T-helper 22 cell (primary cell): Measurements from ENCODE around the gene ZWILCH.
"Not testable (repeated sequence)": the region's sequence is repeated elsewhere in the genome, so short reads cannot be mapped to it uniquely, and the experiment has no call there.

ENCODE experiments used
- DNase-seq: peaks from one replicate; pipeline ENCODE4 v3.0.0-alpha.2; 2020; ENCODE audit warnings: low read depth

ZWILCH gene

DNA sequence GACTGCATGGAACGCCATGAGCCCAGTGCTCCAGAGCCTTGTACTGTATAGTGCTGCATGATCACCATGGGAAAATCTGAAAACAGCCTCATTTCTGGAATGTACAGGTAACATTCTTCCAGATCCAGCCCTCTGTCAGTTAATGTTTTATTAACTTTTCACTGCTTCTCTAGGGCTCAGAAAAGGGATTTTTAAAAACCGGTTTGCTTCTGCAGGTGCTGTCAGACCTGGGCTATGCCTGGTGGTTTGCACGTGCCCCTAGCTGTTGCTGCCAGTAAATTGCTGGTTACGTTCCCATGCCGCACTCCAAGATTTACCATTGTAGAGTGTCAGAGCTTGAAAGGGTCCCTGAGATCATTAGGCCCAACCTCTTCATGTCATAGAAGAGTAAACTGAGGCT, 16.6 kb upstream of the ZWILCH start:
- no peak for DNase-seq

DNA sequence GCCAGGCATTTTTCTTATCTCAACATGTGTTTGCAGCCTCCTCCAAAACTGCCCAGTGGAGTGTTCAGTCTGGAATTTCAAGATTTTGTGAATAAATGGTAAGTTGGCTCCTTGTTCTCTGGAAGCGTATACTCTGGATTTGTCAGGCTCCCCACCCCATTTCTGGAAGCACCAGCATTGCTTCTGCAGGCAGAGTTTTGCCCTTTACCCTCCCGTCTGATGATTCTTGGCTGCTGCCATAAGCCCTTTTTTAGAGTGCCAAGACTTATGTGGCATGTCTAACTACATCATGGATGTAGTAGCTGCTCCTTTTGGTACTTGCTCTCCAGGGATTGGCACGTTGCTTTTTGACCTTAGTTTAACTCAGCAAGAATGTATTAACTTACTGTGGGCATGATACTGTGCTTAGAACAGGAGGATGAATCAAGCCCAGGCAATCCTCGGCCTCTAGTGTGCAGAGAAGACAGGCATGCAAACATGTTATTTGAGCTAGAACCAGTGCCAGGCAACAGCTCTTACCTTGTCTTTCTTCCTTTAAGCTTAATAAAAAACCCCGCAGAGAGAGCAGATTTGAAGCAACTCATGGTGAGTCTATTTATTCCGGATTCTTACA, 15.8 kb upstream of the ZWILCH start:
- no peak for DNase-seq

DNA sequence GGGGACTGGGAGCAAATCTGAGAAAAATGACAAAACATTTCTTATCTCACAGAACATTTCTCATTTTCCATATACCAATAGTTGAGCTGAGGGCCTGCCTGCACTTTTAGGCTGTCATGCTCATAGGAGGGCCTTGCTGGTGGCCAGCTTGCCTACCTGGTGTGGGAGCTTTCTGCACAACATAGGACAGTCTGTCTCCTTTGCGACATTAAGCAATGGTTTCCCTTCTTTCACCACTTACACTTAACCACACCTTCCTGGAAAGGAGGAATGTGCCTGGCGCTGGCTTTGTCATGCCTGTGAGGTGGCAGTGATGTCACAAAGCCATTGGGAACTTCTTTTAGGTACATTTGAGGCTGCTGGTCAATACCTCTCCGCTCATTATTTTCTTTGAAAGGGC, 13.3 kb upstream of the ZWILCH start:
- DNase-seq = no peak

DNA sequence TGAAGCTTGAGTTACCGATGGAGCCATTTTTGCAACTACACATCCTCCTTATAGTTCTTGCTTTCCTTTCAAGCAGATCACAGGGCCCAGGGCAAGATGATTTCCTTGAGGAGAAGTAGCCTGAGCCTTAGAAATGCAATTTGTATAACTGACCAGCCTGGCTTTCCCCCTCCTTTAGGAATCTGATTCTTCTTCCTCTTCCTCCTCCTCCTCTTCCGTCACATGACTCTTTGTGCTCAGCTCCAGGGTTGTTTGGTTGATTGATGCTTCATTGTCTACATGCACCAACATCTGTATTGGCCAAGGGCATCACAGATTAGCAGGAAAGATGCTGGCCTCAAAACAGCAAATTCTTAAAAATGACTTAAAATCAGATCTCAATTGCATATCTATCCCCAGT, 10.9 kb upstream of the ZWILCH start:
- no peak for DNase-seq

DNA sequence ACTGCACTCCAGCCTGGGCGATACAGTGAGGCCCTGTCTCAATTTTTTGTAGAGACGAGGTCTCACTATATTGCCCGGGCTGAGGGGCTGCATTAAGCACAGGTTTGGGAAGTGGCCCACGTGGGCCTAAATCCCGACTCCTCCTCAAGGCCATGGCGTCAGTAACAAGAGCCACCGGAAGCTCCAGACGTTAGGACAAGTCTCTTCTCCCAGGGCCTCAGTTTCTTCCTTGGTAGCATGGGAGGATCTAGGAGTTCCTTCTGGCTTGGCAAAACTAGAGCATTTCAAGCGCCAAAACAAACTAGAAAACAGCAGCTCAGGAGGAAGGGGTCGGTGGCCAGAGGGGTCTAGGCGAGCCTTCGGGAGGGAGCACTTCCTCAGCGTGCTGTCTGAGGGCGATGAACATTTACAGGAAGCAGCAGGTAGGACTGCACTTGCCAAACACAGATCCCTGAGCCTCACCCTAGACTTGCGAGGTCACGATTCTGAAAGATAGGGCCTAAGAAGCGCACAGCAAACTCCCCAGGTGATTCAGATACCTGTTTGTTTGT, 8.1 kb upstream of the ZWILCH start:
- DNase-seq = no peak

DNA sequence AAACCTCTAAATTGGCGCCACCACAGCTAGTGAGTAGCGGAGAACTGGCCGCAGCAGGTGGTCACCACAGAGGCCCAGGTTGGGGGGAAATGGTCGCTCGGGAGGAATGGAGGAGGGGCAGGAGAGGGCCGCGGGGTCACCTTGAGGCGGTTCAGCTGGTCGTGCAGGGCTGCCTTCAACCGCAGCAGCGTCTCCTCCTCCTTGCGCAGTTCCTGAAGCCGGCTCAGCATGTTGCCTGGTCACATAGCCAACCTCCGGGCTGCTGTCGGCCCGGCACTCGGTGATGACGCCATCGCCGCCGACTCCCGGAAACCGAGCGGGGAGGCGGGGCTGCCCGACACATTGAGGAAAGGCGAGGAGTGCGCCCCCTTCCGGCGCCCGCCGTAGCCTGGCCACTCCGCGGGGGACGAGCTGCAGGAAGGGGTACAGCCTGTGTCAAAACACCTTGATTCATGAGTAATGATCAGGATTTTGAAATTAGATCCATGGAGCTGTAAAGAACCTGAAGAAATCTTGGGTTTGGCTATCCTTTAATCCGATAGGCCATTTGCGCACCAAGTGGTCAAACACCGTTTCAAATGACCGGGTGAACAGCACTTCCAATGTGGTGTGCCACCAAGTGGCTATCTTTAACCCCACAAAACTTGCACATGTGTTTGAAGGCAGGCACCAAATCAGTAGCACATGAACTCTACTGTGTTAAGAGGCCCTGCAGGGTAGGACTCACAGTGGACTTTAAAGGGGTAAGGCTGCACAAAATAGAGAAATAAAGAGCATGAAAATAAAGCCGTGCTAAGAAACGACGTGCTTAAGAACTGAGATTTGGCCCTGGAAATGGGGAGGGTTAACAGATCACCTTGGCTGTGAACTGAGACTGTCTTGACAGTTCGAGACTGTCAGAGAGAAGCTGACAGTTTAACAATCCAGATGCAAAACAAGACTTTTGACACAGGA, 7.3 kb upstream of the ZWILCH start, which contains the start of gene SNAPC5:
TSS of gene SNAPC5 (minus strand) at position 261 of the 954 bp plus-strand sequence. CDS start at position 230, 31 bp downstream.
- peak; percentile 95 for DNase-seq

DNA sequence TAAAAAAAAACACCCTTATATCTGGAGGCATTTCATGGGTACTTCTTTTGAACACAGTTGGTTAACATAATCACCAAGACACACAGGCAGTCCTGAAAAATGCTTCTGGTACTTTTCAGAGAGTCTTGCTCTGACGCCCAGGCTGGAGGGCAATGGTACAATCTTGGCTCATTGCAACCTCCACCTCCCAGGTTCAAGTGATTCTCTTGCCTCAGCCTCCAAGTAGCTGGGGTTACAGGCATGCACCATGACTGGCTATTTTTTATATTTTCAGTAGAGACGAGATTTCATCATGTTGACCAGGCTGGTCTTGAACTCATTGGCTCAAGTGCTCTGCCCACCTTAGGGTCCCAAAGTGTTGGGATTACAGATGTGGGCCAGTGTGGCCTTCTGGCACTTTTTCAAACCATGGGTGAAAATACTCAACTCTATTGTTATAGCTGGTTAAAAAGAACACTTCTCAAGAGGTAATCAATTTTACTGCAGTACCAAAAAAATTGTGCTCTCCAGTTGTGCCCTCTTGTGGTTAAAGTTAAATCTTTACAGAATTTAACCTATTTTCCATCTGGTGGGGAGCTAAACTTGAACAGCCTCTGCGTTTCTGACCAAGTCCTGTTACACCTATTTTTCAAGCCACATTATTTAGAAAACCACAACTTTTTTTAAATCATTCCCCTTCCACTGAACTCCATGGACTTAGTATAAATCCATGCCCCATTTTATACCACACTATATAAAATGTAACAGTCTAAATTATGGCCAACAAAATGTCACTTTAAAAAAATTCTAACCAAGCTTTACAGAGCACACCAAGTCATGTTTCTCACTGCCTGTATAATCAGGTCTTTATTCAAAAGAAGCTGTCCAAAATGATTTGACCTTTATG, 6.4 kb upstream of the ZWILCH start:
- no peak for DNase-seq

DNA sequence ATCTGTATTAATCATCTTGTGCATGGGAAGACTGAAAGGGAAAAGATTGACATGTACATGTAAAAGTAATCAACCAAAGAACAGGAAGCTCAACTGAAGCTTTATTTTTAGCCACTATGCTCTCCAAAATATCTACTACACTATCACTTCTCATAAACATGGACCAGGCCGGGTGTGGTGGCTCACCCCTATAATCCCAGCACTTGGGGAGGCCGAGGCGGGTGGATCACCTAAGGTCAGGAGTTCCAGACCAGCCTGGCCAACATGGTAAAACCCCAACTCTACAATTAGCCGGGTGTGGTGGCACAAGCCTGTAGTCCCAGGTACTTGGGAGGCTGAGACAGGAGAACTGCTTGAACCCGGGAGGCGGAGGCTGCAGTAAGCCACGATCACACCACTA, 4.8 kb upstream of the ZWILCH start:
- DNase-seq = not testable (repeated sequence)

DNA sequence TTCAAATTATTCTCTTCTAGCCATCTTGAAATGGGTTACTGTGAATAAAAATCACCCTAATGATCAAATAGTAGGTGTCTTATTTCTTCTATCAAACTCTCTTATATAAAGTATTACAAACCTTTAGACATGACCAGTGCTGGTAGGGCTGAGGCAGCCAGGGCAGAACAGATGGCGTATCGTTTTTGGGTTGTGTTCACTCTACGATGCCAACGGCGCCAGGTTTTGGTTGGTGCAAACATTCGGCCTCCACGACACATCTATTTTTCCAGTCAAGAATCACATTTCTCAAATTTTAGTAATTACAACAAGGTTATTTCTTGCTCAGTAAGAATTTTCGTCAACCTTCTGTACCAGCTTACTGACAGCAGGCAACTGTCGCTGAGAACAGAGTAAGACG, 2.6 kb upstream of the ZWILCH start:
- DNase-seq = no peak

DNA sequence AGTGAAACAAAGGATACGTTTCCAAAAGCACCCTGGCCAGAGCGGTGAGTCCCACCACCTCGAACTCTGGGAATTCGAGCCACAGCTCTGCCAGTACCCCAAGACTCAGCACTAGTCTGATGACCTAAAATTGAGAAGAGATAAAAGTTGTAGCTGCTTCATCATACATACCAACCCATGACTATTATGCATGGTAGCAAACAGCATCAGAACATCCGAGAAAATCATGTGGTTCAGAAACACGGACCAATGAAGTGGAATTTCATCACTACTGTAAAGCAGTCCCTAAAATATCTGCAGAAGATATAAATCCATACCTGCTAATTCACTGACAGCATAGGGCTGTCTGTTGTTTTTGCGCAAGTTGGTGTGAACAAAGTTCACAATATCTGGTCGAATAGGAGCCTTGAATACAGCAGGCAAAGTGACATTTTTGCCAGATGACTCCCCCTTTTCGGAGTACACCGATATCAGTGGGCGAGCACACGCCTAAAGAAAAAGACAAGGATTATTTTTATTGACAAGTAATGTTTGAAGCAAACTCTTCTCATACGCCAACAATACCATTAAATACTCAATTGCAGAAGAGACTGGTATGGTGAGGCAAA, 2.0 kb upstream of the ZWILCH start:
- DNase-seq = not testable (repeated sequence)

DNA sequence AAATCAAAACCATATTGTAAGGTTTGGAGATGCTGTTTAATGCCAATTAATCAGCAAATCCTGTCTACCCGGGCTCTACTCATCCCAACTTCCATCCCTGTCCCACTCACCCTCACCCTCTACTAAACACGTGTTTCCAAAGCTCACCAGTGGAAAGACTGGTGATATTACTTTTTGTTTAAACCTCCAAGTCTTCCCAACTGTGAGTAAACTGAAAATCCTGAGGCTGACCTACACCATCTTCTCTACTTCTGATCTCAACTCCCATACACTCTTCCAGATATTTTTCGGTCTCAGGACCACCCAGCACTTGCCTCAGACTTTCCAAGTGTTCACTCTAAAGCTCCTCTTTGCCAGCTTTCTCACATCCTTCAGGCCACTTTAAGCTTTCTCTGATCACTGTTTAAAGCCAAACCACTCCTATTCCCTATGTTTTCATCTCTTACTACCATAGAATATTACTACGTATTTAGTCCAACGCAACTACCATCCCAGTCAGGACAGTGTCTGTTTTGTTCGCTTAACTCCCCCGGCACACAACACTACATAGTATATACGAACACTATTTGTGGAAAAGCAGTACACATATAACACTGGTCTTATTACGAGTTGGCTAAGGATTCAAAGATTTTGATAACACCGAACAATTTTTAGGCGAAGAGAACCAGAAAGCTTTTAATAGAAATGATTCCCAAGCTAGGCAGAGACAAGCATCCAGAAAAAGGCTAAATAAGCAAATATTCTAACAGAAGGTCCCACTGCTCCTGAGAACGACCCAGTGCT, 1.2 kb upstream of the ZWILCH start:
- DNase-seq = no peak

DNA sequence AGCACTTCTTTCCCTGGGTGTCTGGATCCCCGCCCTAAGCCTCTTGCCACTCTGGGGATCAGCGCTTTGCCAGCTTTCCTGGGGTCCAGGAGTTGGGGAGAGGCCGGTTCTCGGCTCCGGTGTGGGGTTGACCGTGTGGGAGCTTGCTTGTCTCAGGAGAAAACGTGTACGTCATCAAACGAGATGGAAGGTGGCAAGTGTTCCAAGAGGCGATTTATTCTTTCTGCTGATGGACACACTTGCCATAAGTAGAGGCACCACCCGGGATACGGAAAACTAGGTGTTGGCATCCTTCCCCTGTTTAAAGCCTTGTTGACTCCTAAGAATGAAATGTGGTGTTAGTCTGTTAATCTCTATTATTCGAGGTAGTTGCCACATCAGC, 295 bp downstream of the ZWILCH start:
- no peak for DNase-seq

DNA sequence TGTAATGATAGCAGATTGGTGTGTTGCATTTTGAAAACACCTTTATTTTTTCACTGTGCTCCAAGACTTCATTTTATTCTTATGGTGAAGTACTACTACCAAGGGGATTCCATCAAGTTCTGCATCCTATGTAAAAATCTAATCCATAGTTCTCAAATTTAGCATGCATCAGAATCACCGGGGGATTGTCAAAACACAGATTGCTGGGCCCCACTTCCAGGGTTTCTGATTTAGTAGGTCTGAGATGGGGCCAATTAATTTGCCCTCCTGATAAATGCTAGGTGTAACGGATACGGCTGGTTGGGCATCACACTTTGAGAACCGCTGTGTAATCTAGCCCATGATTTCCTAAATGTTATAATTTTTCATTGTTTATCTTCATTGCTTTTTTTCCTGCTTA, 692 bp downstream of the ZWILCH start:
- no peak for DNase-seq

DNA sequence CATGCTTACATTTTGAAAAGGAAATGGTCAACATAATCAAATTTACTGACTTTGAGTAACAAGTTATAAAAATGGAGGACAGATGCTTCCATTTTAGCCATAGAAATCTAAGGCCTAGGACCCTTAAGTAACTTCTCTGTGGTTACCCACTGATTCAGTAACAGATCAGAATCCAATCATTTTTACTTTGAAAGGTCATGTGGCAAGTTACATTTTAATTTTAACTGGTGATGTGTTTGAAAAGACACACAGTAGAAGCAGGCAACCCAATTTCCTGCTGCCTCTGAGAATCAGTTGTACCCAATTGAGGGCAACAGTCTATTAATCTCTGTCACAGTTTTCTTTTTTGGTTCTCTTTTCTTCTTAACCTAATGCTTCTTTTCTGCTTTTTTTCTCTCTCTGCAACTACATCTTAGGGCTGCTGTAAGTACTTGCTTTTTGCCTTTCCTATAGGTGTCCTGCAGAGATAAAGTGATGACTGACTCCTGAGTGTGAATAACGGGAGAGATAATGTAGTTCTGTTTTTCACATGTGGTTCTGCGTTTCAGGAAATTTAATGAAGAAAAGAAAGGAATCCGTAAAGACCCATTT, 3.3 kb downstream of the ZWILCH start:
- no peak for DNase-seq

DNA sequence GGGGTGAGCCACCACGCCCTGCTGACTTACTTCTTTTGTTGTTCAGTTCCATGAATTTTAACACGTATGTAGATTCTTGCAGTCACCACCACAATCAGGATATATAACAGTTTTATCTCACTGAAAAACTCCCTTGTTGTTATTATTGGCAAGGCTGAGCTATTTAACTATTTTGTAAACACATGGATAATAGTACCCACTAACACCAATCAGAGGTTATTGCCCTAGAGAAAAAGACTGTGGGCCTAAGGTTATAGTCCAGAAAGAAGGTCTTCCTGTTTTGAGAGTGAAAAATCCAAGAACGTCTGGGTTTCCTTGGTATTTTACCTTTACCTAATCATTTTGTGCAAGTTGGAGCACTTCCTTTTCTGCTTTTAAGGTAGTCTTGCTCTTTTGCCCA, 9.5 kb downstream of the ZWILCH start:
- no peak for DNase-seq

DNA sequence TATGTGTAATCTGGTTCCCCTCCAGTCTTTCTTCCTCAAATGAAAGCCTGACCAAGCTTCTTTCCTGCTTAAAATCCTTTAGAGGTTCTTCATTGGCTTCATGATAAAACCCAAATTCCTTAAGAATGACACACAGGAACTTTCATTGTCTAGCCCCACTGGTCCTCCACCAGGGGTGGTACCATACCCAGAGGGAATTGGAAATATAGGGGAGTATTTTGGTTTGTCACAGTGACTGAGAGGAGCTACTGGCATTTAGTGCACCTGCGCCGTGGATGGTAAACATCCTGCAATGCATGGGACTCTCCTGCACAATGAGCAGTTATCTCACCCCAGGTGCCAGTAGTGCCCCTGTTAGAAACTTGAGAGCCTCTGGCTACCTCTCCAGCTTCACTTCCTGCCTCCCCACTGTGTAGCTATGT, 10.8 kb downstream of the ZWILCH start:
- DNase-seq = no peak

DNA sequence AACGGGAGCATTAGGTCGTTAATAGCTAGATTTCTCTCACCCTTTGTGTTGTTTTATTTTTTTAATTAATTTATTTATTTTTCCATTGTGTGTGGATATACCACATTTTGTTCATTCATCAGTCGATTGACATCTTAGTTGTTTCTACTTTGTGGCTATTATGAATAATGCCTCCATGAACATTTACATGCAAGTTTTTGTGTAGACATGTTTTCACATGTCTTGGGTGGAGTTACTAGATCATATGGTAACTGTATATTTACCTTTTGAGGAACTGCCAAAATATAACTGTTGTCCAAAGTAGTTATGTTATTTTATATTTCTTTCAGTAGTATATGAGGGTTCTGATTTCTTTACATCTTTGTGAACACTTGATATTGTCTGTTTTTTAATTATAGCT, 18.8 kb downstream of the ZWILCH start:
- DNase-seq = no peak

DNA sequence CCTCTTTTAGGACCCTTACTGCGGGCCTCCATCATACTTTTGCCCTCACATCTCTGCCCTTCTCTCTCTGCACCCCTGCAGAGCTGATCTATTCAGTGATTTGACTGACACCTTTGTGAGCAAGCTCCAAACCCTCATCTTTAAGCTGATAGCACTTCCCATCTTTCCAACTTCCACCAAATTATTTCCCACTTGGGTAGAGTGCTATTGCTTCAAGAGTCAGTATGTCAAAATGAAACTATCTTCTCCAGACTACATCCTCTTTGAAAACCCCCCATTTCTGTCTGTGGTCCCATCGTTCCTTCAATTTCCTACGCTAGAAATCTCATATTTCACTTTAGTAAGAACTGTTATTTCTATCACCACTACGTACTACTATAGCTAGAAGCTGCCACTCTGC, 19.7 kb downstream of the ZWILCH start:
- no peak for DNase-seq

DNA sequence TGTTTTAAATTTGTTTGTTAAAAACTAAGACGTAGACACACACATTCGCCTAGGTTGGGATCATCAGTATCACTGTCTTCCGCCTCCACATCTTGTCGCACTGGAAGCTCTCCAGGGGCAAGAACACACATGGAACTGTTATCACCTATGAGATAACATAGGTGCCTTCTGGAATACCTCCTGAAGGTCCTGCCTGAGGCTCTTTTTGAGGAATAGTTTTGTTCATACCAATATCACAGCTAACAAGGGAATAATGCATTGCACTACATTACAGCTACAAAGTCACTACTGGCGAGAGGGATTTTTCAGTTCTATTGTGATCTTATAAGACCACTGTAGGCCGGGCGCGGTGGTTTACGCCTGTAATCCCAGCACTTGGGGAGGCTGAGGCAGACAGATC, 29.9 kb downstream of the ZWILCH start:
- DNase-seq = no peak

DNA sequence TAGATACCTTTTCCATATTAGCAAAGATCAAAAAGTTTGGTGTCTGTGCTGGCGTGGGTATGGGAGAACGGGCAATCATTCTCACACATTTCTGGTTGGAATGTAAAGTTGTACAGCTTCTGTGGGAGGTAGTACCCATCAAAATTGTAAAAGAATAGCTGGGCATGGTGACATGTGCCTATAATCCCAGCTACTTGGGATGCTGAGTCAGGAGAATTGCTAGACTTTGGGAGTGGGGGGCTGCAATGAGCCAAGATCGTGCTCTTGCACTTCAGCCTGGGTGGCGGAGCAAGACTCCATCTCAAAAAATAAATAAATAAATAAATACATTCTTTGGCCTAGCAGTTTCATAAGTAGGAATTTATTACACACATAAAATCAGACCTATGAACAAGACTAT, 37.8 kb downstream of the ZWILCH start:
- no peak for DNase-seq

DNA sequence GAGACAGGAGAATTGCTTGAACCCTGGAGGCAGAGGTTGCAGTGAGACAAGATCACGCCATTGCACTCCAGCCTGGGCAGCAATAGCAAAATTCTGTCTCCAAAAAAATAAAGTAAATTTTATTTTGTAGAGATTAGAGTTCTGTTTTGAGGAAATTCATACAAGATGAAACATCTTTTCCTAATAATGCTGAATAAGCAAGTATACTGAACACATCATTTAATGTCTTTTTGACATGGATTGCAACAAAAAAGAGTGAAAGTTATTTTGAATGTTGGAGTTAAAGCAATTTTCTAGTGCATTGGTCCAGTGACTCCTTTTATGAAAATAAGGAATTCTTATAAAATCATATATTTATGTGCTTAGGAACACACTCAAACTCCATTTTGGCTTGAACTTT, 40.1 kb downstream of the ZWILCH start:
- DNase-seq = no peak
